Stimulated activated CD4-positive, alpha-beta T cell treated with anti-CD3 and anti-CD28 coated beads, Interleukin-15, amount 100 ng/mL, for 48 hours (primary cell): Measurements from ENCODE around the gene CBR1.

Experiments used
- DNase-seq, 2 donors: peaks; one replicate each; pipeline ENCODE4 v3.0.0-alpha.2; 2020; ENCODE audit warnings: low read depth in 2 of 2

Gene CBR1

GRCh38 chr21:36115138-36115730, 45.4 kb downstream of the CBR1 start:
- DNase-seq: no peak

- DNase-seq: no peak
Observed at GRCh38 chr21:36117286-36117741, 47.5 kb downstream of the CBR1 start.

GRCh38 chr21:36120304-36120888, 50.6 kb downstream of the CBR1 start:
- no peak for DNase-seq
